GM23248 (cell line): Measurements from ENCODE around the gene VPS52. TPM values are rescaled to one million over a fixed set of nuclear protein-coding genes. Genes with fewer than 3 reads are reported as not detected.

ENCODE experiments used
- DNase-seq: peaks from one replicate; pipeline ENCODE4 v3.0.0-alpha.2; 2015
- H2AFZ ChIP-seq: fragments of 200-600 bp; sonication (generic); 2 replicates; pipeline ENCODE4 v1.6.1; 2016; ENCODE audit warnings: antibody characterized with exemption
- H3F3A ChIP-seq: fragments of 200-600 bp; sonication (generic); 2 replicates; pipeline ENCODE4 v1.6.1; 2016; ENCODE audit warnings: mild to moderate bottlenecking, antibody characterized with exemption, mixed run types; ENCODE audit not compliant: insufficient read depth
- H3K27ac ChIP-seq: fragments of 200-600 bp; sonication (generic); 2 replicates; pipeline ENCODE4 v1.5.1; 2016; ENCODE audit warnings: mild to moderate bottlenecking
- H3K27me3 ChIP-seq: fragments of 200-600 bp; sonication (generic); replicated peaks from 2 replicates; pipeline ENCODE4 v1.6.1; 2016; ENCODE audit warnings: mild to moderate bottlenecking; ENCODE audit not compliant: insufficient read depth
- H3K36me3 ChIP-seq: fragments of 200-600 bp; sonication (generic); 2 replicates; pipeline ENCODE4 v1.6.1; 2016; ENCODE audit warnings: low read depth, mild to moderate bottlenecking
- H3K4me1 ChIP-seq: fragments of 200-600 bp; sonication (generic); 2 replicates; pipeline ENCODE4 v1.6.1; 2016; ENCODE audit warnings: mild to moderate bottlenecking; ENCODE audit not compliant: insufficient read depth
- H3K4me2 ChIP-seq: fragments of 200-600 bp; sonication (generic); one replicate; pipeline ENCODE4 v1.6.1; 2016; ENCODE audit warnings: mild to moderate bottlenecking; ENCODE audit not compliant: unreplicated experiment
- H3K4me3 ChIP-seq: fragments of 200-600 bp; sonication (generic); 2 replicates; pipeline ENCODE4 v1.5.1; 2016; ENCODE audit warnings: mild to moderate bottlenecking
- H3K79me2 ChIP-seq: fragments of 200-600 bp; sonication (generic); 2 replicates; pipeline ENCODE4 v1.6.1; 2016; ENCODE audit warnings: mild to moderate bottlenecking; ENCODE audit not compliant: insufficient read depth
- H3K9ac ChIP-seq: fragments of 200-600 bp; sonication (generic); 2 replicates; pipeline ENCODE4 v1.6.1; 2016; ENCODE audit warnings: mild to moderate bottlenecking
- H3K9me2 ChIP-seq: fragments of 200-600 bp; sonication (generic); 2 replicates; pipeline ENCODE4 v1.6.1; 2016; ENCODE audit warnings: mixed run types, mild to moderate bottlenecking, moderate library complexity; ENCODE audit not compliant: insufficient read depth
- H3K9me3 ChIP-seq: fragments of 200-600 bp; sonication (generic); one replicate; pipeline ENCODE4 v1.6.1; 2017; ENCODE audit warnings: low read depth
- H4K20me1 ChIP-seq: fragments of 200-600 bp; sonication (generic); 2 replicates; pipeline ENCODE4 v1.6.0; 2016; ENCODE audit not compliant: insufficient read depth
- EZH2 ChIP-seq: fragments of 200-600 bp; sonication (generic); IDR thresholded peaks from 2 replicates; pipeline ENCODE4 v1.6.1; 2018; ENCODE audit warnings: antibody characterized with exemption, mild to moderate bottlenecking; ENCODE audit not compliant: insufficient read depth, poor library complexity, severe bottlenecking
- EZH2phosphoT487 ChIP-seq: fragments of 200-600 bp; sonication (generic); IDR thresholded peaks from 2 replicates; pipeline ENCODE4 v1.6.1; 2018; ENCODE audit warnings: antibody characterized with exemption, moderate library complexity, mild to moderate bottlenecking, low read depth; ENCODE audit not compliant: insufficient read depth
- WGBS, 2 experiments: methylation state at CpG; one replicate each; pipeline ENCODE4 v1.1.6; 2015 to 2017; ENCODE audit warnings: low lambda C conversion rate in 2 of 2, low coverage in 1 of 2; ENCODE audit errors: missing lambda C conversion rate in 2 of 2; 5-methylcytosine and 5-hydroxymethylcytosine counted together
- in situ Hi-C: fragments of 300-500 bp; cut with MboI; formaldehyde crosslinking; loops from 2 replicates; pipeline ENCODE4 v1.15.0; 2020
- polyA plus RNA-seq: library from polyadenylated mRNA; unstranded; fragments of >200 nt; fragmentation: Nextera tagmentation; extraction: Ambion mirVana; gene quantifications from 2 replicates; pipeline ENCODE4 v1.2.1, GENCODE V29; 2016
- total RNA-seq: library from RNA; depleted of rRNA; stranded (reverse); fragments of >200 nt; shearing (Covaris generic); gene quantifications from 2 replicates; pipeline ENCODE4 v1.2.3, GENCODE V29; 2014

Gene VPS52
- total and polyA plus RNA-seq, 2 experiments from 2014 or later: 32.3 to 33.9 TPM

DNA sequence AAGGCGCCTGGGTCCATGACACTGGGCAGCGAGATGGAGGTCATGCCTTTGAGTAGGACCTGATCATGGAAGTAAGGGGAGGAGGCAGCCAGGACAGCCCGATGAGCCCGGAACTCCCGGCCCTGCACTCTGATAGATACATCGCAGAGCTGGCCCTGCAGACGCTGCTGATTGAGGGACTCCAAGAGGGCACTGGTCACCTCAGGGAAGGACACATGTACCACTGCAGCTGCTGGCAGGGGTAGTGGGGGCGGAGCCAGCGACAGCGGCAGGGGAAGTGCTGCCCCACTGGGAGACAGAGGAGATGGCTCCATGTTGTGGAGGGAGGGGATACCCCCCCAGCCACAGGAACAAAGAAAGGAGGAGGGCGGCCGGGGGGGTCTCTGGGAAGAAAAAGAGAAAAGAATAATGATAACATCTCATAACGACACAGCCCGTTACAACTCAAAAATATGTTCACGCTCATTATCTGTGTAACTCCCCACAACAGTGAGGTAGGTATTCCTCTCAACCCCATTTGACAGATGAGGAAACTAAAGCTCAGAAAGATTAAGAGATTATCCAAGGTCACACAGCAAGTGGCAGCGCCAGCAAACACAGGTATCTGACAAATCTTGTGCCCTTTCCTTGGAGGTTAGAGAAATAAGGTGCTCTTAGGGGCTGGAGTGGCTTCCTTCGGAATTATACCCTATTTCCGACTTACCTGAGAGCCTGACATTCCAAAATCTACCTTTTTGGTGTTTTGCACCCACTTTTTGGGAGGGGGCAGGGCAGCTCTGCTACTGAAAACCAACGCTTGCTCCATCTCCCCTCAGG, 45.1 kb upstream of the VPS52 start:
- H3K4me2 ChIP-seq: peak overlapping the region; percentile 69
- WGBS, 2 experiments: 69 to 74% methylated on average over 18 to 19 of the region's 19 CpGs

DNA sequence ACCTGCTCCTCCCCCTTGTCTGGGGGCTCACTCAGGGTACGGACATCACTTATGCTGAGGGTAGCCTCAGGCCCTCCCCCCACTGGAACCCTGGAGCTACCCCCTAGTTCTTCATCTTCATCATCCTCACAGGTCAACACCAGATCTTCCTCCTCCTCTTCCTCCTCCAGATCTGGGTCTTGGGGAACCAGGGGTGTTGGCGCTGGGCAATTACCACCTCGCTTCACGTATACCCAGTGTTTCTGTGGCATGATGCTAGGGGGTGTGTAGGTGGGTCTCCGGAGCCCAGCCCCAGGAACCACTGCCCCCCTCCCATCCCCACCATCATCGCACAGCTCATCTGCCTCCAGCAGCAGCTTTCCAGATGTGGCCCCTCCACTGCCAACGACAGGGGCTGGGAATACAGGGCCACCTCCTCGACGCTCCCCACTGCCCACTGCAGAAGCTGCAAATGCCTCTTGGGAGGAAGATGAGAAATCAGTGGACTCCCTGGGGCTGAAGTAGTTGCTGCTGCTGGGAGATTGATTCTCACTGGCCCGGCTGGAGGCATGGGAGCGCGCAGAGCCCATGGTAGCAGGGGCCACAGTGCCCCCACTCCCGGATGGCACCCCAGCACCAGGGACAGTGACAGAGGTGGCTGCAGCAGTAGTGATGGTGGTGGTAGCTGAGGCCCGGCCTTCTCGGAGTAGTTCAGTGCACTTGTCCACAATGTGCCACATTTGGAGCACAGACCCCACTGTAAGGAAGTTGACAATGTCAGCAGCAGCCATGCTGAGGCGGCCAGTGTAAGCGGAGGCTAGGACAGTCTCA, 44.3 kb upstream of the VPS52 start:
- no peaks in the 10 kb centered on the region for H3K27me3 ChIP-seq
- WGBS, 2 experiments: 78 to 79% methylated on average over 16 to 17 of the region's 17 CpGs
- no peak for TF ChIP-seq EZH2
- no peak for TF ChIP-seq EZH2phosphoT487
- H3K4me2 ChIP-seq: no peak overlapping the region
- H3K9me2 ChIP-seq: no peaks in the 10 kb centered on the region
- H3K4me3 ChIP-seq: no peak overlapping the region
- DNase-seq: no peak
- H3K9ac ChIP-seq: no peak overlapping the region
- peaks cover 61% of the 10 kb centered on the region for H3K79me2 ChIP-seq
- H2AFZ ChIP-seq: no peak overlapping the region
- no peaks in the 10 kb centered on the region for H4K20me1 ChIP-seq
- no peak overlapping the region for H3K27ac ChIP-seq
- H3K4me1 ChIP-seq: peaks cover 27% of the 10 kb centered on the region
- peaks cover 13% of the 10 kb centered on the region; the same call in 1 of the 2 replicates for H3K36me3 ChIP-seq
- H3K9me3 ChIP-seq: no peaks in the 10 kb centered on the region
- in situ Hi-C loops: no loop called here
- H3F3A ChIP-seq: peaks cover 23% of the 10 kb centered on the region

More for the DNA sequence above, 45.1 kb upstream of the VPS52 start:
- in situ Hi-C loops: no loop called here
- DNase-seq: no peak
- peaks cover 28% of the 10 kb centered on the region for H3F3A ChIP-seq
- no peaks in the 10 kb centered on the region for H3K9me3 ChIP-seq
- H2AFZ ChIP-seq: no peak overlapping the region
- peaks cover 61% of the 10 kb centered on the region for H3K79me2 ChIP-seq
- H3K27ac ChIP-seq: no peak overlapping the region
- H3K9me2 ChIP-seq: no peaks in the 10 kb centered on the region
- TF ChIP-seq EZH2 (no peak), EZH2phosphoT487 (no peak)
- H3K4me1 ChIP-seq: peaks cover 32% of the 10 kb centered on the region
- no peaks in the 10 kb centered on the region for H3K27me3 ChIP-seq
- peak overlapping the region; percentile 60 for H3K4me3 ChIP-seq
- no peak overlapping the region for H3K9ac ChIP-seq
- no peaks in the 10 kb centered on the region for H4K20me1 ChIP-seq
- H3K36me3 ChIP-seq: peaks cover 13% of the 10 kb centered on the region; the same call in 1 of the 2 replicates

DNA sequence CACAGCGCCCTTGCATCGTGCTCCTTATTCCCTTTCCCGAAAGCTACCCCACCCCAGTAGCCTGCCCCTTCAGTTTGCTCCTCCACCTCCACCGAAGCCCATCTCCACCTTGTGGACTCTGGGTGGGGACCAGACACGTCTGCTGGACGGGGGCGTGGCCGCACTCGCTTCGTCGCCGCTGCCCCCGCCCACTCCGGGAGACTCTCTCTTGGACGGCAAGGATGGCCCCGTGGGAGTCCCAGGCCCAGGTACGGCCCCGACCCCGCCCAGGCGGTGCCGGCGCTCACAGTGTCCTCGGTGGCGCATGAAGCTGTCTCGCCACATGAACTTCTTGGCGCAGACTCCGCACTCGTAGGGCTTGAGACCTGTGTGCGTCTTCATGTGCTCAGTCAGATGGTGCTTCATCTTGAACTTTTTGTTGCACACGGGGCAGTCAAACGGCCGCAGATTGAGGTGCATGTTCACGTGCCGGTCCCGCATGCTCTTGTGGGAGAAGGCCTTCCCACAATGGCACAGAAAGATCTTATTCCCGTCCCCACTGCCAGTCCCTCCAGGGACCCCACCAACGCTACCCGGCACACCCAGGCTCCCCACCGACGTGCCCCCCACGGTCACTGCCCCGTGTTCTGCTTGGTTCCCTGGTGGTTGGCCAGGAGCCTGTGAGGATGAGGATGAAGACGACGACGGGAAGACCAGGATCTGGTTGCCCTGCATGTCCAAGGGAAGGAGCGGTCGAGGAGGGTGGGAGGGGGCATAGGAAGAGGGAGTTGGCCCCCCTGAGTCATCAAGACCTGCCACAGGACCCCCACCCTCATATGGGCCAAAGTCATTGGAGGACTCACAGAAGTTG, 43.5 kb upstream of the VPS52 start:
- peak overlapping the region; percentile 91 for H3K9ac ChIP-seq
- peaks cover 15% of the 10 kb centered on the region for H3F3A ChIP-seq
- H3K27ac ChIP-seq: peak overlapping the region; percentile 90
- peaks cover 20% of the 10 kb centered on the region for H3K4me1 ChIP-seq
- TF ChIP-seq EZH2: no peak
- TF ChIP-seq EZH2phosphoT487: no peak
- peak overlapping the region; percentile 93 for H3K4me2 ChIP-seq
- peak overlapping the region; percentile 94 for H3K4me3 ChIP-seq
- no peaks in the 10 kb centered on the region for H3K9me3 ChIP-seq
- no peaks in the 10 kb centered on the region for H4K20me1 ChIP-seq
- in situ Hi-C loops: no loop called here
- no peaks in the 10 kb centered on the region for H3K27me3 ChIP-seq
- 64 to 68% methylated on average over 43 to 47 of the region's 47 CpGs for WGBS, 2 experiments
- H3K36me3 ChIP-seq: peaks cover 13% of the 10 kb centered on the region; the same call in 1 of the 2 replicates
- DNase-seq: peak; percentile 50
- H3K9me2 ChIP-seq: no peaks in the 10 kb centered on the region
- peaks cover 61% of the 10 kb centered on the region for H3K79me2 ChIP-seq
- H2AFZ ChIP-seq: peak overlapping the region; percentile 41; the same call in 1 of the 2 replicates
